ENCODE results near the gene KLK8.

The KLK8 gene

DNA sequence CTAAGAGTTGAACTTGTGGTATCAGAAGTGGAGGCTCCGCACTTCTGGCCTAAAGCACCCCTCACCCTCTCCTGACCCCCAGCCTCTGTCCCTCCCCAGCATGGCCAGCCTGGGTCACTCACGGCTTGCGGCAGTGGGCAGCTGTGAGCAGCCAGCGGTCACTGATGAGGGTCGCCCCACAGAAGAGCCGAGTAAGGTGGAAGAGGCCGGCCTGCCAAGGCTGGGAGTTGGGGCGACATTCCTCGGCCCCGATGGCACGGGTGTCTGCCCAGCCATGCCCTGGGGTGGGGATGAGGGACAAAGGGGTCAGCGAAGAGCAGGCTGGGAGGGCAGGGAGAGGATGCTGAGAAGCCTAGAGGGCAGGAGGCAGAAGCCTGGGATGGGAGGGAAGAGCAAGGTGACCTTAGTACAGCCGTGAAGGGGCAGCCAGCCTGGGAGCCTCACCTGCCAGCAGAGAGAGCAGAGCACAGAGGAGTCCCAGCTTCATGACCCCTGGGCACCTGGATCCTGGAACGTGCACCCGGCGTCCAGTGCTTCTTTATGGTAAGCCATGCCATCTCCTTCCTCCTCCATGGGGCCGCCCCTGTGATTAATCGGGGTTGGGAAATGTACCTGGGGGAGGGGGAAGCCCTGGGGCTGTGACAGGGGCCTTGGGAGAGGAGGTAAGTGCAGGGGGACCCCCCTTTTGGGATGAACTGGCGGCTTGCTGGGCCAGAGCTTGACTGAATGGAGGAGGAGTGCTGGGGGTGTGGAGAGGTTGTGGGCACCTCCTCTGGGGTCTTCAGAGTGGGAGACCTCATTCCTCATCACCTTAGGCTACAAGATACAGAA is 7.9 kb upstream of the KLK8 start:
- no peaks in the 10 kb centered on the region for H3K27me3 ChIP-seq (ENCODE audit: control insufficient read depth, insufficient read depth, low read length)

DNA sequence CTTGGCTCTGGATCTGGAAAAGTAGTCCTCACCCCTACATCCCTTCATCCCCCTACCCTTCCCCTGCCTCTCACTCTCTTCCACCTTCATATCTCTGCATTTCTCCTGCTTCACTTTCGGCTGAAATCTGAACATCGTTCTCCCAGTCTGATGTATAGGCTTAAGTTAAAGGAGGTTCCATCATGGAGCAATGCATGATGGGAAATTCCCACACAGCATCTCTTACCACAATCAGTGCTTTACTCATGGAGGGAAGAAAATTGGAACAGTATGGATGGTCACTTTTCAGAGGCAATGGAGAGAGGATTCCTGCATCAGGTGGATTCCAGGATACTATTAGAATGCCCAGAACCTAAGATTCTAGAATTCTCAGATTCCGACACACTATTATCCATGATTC is 6.1 kb upstream of the KLK8 start:
- H3K27me3 ChIP-seq (ENCODE audit: control insufficient read depth, insufficient read depth, low read length) = no peaks in the 10 kb centered on the region
- no peaks in the 10 kb centered on the region for H3K9me3 ChIP-seq (ENCODE audit: control insufficient read depth, low read length)
- H3K79me2 ChIP-seq = no peaks in the 10 kb centered on the region
- no peaks in the 10 kb centered on the region for H3K4me1 ChIP-seq
- no peak overlapping the region for H2AFZ ChIP-seq
- H3K27ac ChIP-seq = no peak overlapping the region
- no peak overlapping the region for H3K4me3 ChIP-seq (ENCODE audit: low read depth, low read length)
- no peak overlapping the region for H3K4me2 ChIP-seq (ENCODE audit: low read length)
- H3K9ac ChIP-seq = no peak overlapping the region
- no peaks in the 10 kb centered on the region for H3K36me3 ChIP-seq (ENCODE audit: control insufficient read depth, insufficient read depth, low read length)
- TF ChIP-seq, protein P1, sequence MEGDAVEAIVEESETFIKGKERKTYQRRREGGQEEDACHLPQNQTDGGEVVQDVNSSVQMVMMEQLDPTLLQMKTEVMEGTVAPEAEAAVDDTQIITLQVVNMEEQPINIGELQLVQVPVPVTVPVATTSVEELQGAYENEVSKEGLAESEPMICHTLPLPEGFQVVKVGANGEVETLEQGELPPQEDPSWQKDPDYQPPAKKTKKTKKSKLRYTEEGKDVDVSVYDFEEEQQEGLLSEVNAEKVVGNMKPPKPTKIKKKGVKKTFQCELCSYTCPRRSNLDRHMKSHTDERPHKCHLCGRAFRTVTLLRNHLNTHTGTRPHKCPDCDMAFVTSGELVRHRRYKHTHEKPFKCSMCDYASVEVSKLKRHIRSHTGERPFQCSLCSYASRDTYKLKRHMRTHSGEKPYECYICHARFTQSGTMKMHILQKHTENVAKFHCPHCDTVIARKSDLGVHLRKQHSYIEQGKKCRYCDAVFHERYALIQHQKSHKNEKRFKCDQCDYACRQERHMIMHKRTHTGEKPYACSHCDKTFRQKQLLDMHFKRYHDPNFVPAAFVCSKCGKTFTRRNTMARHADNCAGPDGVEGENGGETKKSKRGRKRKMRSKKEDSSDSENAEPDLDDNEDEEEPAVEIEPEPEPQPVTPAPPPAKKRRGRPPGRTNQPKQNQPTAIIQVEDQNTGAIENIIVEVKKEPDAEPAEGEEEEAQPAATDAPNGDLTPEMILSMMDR (IDR thresholded peaks at IDR 0.05) = no peak

More for the DNA sequence above, 7.9 kb upstream of the KLK8 start:
- TF ChIP-seq, protein P1 (IDR thresholded peaks at IDR 0.05) = no peak
- no peaks in the 10 kb centered on the region for H3K9me3 ChIP-seq (ENCODE audit: control insufficient read depth, low read length)
- no peaks in the 10 kb centered on the region for H3K79me2 ChIP-seq
- H2AFZ ChIP-seq = no peak overlapping the region
- no peak overlapping the region for H3K4me3 ChIP-seq (ENCODE audit: low read depth, low read length)
- no peak overlapping the region for H3K27ac ChIP-seq
- H3K4me1 ChIP-seq = no peaks in the 10 kb centered on the region
- H3K9ac ChIP-seq = no peak overlapping the region
- H3K4me2 ChIP-seq (ENCODE audit: low read length) = no peak overlapping the region
- H3K36me3 ChIP-seq (ENCODE audit: control insufficient read depth, insufficient read depth, low read length) = no peaks in the 10 kb centered on the region

DNA sequence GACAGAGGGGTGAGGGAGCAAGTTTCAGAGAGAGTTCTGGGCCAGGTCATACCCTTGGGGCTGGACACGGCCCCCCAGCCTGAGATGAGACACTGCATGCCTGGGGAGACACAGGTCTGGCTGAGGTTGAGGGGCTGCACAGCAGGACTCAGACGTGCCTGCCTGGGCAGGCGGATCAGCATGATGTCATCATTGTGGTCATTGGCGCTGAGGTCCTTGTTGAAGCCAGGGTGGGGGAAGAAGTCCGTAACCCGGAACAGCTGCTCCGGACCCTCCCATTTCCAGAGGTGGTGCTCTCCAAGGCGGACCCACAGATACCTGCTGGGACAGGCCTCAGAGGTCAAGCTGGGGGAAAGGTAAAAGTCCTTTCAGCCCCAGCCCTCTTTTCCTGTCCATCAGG is 5.0 kb upstream of the KLK8 start:
- no peaks in the 10 kb centered on the region for H3K27me3 ChIP-seq (ENCODE audit: control insufficient read depth, insufficient read depth, low read length)

DNA sequence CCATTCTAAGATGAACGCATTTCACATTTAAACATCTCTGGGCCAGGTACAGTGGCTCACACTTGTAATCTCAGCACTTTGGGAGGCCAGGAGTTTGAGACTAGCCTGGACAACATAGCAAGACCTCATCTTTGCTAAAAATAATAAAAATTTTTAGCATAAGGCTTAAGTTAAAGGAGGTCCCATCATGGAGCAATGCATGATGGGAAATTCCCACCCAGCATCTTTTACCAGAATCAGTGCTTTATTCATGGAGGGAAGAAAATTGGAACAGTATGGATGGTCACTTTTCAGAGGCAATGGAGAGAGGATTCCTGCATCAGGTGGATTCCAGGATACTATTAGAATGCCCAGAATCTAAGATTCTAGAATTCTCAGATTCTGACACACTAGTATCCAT is 3.8 kb upstream of the KLK8 start:
- Histone ChIP-seq H3K27me3 (ENCODE audit: control insufficient read depth, insufficient read depth, low read length) (no peaks in the 10 kb centered on the region), H2AFZ (no peak overlapping the region), H3K9ac (no peak overlapping the region), H3K4me1 (no peaks in the 10 kb centered on the region), H3K4me2 (ENCODE audit: low read length) (no peak overlapping the region), H3K79me2 (no peaks in the 10 kb centered on the region), H3K4me3 (ENCODE audit: low read depth, low read length) (no peak overlapping the region), H3K27ac (no peak overlapping the region), H3K9me3 (ENCODE audit: control insufficient read depth, low read length) (no peaks in the 10 kb centered on the region), H3K36me3 (ENCODE audit: control insufficient read depth, insufficient read depth, low read length) (no peaks in the 10 kb centered on the region)
- TF ChIP-seq, protein P1 (IDR thresholded peaks at IDR 0.05) = no peak

More for the DNA sequence above, 5.0 kb upstream of the KLK8 start:
- Histone ChIP-seq H3K4me2 (ENCODE audit: low read length) (no peak overlapping the region), H3K9me3 (ENCODE audit: control insufficient read depth, low read length) (no peaks in the 10 kb centered on the region), H3K79me2 (no peaks in the 10 kb centered on the region), H3K27ac (no peak overlapping the region), H3K4me3 (ENCODE audit: low read depth, low read length) (no peak overlapping the region), H2AFZ (no peak overlapping the region), H3K9ac (no peak overlapping the region), H3K36me3 (ENCODE audit: control insufficient read depth, insufficient read depth, low read length) (no peaks in the 10 kb centered on the region), H3K4me1 (no peaks in the 10 kb centered on the region)
- TF ChIP-seq, protein P1 (IDR thresholded peaks at IDR 0.05) = no peak

DNA sequence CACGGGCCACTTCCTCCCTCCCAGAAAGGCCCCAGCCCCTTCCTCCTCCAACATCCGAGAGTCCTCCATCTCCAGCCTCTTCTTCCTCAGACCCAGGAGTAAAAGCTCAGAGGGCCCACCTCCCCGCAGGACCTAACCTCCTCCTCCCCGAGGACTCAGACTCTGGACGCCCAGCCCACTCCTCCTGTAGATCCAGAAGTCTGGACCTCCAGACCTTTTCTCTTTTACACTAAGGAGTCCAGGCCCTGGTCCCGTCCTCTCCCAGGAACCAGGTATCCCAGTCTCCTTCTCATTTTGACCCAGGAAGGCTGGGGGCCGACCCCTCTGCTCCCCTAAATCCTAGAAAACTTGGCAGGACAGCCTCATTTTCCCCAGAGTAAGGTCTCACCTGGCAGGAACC is 1.9 kb upstream of the KLK8 start:
- TF ChIP-seq, protein P1 (IDR thresholded peaks at IDR 0.05) = no peak
- Histone ChIP-seq H3K9ac (no peak overlapping the region), H3K79me2 (no peaks in the 10 kb centered on the region), H3K27me3 (ENCODE audit: control insufficient read depth, insufficient read depth, low read length) (no peaks in the 10 kb centered on the region), H3K27ac (no peak overlapping the region), H2AFZ (no peak overlapping the region), H3K36me3 (ENCODE audit: control insufficient read depth, insufficient read depth, low read length) (no peaks in the 10 kb centered on the region), H3K4me1 (no peaks in the 10 kb centered on the region), H3K4me2 (ENCODE audit: low read length) (no peak overlapping the region), H3K4me3 (ENCODE audit: low read depth, low read length) (no peak overlapping the region), H3K9me3 (ENCODE audit: control insufficient read depth, low read length) (no peaks in the 10 kb centered on the region)
